ENCODE measurements around the gene EGFR.

Gene EGFR

DNA sequence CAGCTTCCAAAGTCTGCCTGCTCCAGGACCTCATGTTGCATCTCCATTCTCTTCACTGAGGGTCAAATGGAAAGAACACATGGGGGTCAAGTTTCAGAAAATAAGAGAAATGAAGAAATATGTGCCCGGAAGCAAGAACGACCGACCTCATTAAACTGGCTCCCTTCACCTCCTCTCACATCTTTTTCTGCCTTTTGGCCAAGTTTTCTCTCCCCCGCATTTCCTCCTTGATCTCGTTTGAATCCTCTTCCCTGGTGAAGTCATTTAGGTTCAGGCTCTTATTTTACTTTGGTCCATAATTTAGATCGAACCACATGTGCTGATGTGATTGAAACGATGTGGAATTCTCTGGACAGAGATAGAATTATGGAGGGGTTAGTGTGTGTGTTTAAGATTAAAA, 44.2 kb downstream of the EGFR start:
- no peak for DNase-seq (ENCODE audit: low read depth)

DNA sequence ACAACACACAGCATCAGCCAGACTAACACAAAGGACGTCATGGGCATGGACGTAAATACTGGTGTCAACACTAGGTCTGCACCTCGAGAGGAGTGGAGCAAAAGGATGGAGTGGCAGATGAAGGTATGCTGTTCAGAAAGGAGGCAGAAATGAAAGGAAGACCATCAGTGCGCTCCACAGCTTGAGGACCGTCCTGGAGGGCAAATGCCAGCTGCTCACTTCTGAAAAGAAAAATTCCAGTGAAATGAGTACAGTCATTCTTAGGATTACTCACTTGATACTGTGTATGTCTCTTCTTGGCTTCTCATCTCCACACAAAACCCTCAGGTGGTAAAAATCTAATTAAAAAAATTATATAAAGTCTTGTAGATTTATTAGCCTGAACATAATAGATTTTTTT, 44.8 kb downstream of the EGFR start:
- DNase-seq (ENCODE audit: low read depth): no peak

DNA sequence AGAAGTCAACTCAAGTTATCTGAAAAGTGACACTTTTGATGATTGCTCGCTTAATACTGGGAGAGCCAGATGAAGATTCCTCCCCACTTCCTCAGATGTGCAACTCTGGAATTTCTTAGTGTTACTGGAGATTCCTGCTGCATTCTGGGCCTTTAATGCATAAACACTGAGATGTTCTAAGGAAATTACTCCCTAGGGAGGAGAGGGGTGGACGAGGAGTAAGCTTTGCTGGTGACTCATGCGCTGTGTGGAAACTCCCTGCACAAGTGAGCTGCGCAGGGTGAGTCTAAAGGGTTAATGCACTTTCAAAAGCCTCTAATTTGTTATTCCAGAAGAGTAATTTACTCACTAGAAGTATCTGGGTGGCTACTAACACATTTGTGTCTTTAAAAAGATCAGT, 46.3 kb downstream of the EGFR start:
- DNase-seq (ENCODE audit: low read depth): no peak

DNA sequence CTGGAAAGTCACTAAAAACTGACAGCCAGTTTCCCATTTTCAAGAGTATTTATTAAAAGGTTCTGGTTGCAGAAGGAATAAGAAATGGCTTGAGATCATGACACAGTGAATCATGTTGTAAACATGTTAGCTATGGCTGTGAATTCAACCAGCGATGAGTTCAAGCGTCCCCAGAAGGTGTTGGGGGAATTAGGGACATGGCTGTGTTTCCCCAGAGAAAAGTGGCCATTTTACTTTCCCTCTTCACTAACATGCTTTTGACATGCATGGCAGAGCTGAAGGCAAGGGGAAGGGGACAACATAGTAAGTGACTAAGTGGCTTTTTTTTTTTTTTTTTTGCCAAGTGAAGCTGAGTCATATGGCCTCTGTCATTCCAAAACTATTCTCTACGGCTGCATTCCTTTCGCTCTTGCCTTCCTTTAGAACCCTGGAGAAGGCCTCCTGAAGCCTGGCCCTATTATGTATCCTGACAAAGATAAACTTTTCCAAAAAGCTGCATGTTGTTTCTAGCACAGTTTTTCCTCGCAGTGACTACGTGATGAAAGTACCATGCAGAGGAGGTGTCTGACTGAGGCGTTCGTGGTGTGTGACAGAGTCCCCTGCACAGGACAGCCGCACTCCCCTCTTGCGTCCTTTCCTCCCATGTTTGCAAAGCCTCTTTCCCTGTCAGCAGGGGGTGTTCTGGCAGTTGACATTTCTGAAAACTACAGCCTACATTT, 46.9 kb downstream of the EGFR start:
- no peak for DNase-seq (ENCODE audit: low read depth)

DNA sequence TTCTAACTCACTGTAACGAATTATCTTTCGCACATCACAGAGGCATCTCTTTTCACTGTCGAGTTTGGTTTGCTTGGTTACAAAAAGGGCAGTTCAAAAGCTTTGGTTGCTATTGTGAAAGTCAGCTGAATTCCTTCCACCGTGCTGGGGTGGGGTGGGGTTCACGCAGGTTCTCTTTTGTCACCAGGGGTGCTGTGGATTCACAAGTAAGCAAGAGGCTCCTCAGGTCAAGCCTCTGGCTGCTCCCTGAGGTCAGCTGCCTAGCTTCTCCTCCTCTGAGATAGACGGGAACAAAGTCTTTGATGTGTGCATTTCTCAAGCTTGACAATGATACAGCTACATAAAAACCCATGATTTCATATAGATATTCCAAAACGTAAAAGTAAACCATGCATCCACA, 47.7 kb downstream of the EGFR start:
- no peak for DNase-seq (ENCODE audit: low read depth)

DNA sequence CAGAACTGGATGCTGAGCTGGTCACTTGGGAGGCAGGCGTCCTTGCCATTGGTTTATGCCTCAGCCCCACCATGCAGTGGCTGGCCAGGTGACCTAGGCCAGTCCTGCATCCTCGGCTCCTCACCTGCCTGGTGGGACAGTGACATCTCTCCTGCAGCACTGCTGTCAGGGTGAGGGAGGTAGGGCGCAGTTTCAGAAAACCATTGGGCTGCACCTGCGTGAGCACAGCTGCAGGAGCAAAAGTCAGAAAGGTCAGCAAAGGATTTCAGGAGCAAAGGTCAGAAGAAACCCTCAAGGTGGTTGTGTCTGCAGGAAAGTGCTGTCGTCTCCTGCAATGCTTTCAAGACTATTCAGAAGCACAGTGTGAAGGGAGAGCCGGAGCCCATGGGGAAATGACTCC, 48.1 kb downstream of the EGFR start:
- no peak for DNase-seq (ENCODE audit: low read depth)

DNA sequence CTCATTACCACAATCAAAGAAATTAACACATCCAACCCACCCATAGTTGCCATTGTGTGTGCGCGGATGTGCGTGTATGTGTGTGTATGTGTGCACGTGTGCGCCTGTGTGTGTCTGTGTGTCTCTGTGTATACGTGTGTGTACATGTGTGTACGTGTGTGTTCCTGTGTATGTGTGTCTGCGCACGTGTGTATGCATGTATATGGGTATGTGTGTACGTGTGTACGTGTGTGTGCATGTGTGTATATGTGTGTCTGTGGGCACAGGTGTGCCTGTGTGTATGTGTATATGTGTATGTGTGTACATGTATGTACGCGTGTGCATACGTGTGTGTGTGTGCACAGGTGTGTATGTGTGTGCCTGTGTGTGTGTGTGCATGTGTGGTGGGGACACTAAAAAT, 48.9 kb downstream of the EGFR start:
- no peak for DNase-seq (ENCODE audit: low read depth)

DNA sequence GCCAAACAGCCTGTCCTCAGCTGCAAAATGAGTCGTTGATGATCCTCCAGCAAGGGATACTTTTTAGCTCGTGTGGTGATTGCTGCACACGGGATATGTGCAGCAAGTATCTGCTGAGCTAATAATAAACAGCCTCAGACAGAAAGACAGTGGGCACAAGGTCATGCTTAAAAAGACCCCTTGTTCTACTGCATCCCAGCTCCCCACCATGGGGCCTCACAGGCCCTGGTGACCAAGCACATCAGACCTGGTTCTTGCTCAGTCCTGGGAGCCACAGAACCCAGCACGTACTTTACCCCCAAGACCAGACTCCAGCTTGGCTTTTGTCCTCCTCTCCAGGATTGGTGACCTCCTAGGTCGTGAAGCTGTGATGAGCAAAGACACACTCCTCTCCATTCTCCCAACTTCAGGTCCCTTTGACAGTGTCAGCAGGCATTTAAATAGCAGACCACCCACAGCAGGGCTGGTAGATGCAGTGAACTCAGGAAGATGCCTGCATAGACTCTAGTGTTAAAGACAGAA, 50.5 kb downstream of the EGFR start:
- no peak for DNase-seq (ENCODE audit: low read depth)

DNA sequence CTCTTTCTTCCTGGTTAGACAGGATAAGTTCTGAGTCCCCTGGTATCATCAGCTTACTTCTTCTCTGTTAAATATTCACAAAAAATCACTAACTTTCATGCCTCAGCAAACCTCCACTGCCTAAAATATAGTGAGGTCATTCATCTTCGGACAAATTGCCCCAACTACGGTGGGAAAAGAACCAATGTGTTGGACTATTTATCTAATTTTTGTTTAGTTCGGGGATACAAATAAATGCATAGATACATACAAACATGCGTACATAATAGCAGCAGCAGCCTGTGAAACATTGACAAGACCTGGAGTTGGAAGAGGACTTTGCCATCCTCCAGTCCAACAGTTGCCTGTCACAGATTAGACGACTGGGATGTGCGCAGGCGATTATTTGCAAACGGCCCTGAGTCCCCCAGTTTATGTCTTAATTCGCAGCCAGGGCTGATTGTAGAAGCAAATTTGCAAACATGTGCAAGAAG, 51.5 kb downstream of the EGFR start:
- DNase-seq (ENCODE audit: low read depth): no peak

DNA sequence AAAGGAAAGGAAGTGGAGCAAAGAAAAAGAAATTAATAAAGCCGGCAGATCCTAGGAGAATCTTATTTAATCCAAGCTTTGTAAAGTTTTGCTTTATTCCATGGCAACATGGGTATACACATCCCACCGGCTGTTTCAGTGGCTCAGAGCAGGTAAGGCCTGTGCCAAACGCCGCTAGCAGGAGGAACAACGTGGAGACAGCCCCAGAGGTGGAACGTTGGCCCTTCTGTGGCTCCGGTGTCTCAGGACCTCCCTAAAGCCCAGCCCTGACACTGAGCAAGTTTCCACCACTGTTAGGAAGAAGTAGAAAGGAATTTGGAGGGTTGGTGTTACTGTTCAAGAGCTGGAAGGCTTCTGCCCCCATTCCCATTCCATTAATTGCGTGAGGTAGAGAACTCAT, 52.0 kb downstream of the EGFR start:
- DNase-seq (ENCODE audit: low read depth): no peak

DNA sequence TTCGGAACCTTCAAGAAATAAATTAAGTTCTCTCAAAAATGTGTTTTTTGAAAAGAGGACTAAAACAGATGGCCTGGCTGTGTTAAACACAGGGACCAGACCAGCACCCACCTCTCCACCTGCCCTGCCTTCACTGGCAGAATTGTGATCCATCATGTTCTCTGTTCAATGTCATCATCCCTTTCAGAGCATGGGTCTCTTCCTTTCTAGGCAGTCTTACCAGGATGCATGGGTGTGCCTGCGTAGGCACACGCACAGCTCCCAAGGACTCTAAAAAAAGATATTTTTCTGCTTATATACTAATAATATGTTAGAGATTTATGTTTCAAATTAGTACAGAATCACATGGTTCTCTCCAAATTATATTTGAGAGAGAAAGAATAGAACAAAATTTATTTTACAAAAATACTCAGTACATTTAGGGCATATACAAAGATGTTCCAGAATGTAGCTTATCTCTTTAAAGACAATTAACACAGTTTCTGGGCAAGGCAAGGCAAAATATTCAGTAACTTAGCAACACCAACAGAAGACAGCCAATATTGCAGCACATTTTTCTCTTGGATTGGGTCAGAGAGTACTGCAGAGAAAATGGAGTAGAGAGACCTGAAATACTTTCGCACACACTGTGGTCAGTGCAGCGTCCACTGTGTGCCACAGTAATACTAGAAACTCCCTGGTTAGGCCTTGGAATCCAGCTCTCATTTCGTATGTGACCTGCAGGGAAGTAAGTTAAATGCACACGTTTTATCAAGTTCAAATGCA, 52.8 kb downstream of the EGFR start:
- no peak for DNase-seq (ENCODE audit: low read depth)

DNA sequence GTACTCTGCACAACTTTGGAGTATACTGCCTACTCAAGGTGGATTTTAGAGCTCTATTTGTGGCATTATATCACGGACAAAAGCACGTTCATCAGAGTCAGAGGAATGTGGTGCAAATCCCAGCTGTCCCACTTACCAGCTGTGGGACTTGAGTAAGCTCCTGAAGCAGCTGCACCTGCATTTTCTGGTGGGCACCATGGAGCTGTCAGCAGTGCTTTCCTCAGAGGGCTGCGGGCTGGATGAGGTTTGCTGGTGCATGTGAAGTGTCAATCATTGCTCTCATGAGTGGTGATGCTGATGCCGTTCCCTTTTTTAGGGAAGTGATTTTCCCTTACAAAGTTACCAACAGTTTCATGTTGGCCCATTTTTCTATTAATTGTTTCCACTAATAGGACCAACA, 53.4 kb downstream of the EGFR start:
- DNase-seq (ENCODE audit: low read depth): no peak

DNA sequence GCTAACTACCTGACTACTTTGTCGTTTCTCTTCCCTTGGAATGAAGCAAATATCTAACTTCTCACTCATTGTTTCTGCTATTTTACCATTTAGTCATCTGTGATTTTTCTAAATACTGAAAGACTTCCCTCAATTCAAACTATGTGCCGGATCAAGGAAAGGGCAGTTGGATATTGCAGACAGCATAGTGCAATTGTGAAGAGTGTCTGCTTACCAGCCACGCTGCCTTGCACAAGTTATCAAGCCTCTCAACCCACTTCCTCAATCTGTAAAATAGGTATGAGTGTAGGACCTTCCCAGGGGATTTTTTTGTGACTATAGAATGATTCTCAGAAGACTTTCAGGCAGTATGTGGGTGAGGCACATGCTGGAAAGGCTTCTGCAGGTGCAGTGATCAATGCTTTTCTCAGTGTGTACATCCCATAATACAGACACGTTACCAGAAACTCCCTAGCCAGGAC, 54.3 kb downstream of the EGFR start:
- no peak for DNase-seq (ENCODE audit: low read depth)

DNA sequence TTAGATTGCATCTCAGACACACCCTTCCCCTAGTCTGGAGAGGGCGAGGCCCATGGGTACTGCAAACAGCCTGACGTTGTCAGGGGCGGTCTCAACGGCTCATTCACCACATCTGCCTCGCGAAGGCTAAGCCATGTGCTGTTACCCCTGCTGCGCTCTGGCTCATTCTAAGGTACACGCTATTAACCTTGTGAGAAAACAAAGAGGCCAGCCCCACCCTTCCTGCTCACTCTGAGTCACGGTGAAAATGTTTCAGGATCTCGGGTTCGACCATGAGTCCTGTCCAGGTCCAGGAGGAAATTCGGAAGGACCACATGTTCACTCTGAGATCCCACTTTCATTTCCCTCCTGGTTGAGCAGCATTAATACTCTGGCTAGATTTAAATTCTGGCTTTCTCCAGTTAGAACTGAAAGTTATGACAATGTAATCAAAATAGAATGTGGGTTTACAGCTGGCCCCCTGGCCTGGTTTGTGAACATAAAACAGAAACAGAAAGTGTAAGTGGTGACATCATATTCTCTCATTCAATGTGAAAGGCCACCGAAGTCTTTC, 55.2 kb downstream of the EGFR start:
- no peak for DNase-seq (ENCODE audit: low read depth)

DNA sequence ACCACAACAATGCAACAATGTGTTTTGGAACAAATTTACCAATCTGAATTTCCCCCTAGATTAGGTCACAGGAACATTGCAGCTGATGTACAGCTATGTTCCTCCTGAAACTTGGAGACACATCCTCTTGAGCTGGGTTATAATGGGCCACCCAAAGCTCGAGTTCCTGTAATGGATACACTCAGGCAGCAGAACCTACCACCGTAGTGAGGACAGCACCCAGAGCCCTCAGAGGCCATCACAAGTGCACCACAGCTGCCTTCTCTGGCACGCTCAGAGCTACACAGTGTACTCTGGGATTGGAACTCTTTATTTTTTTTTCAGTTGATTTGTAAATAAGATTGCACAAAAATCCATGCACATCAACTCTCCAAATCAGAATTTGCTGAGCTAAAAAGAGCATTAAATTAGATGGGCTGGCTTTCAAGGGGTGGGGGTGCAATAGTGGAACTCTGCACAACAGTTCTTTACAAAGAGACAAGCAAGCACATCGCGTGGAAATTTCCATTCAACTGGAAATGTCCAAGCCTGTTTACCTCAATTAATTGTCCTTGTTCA, 56.7 kb downstream of the EGFR start:
- no peak for DNase-seq (ENCODE audit: low read depth)

DNA sequence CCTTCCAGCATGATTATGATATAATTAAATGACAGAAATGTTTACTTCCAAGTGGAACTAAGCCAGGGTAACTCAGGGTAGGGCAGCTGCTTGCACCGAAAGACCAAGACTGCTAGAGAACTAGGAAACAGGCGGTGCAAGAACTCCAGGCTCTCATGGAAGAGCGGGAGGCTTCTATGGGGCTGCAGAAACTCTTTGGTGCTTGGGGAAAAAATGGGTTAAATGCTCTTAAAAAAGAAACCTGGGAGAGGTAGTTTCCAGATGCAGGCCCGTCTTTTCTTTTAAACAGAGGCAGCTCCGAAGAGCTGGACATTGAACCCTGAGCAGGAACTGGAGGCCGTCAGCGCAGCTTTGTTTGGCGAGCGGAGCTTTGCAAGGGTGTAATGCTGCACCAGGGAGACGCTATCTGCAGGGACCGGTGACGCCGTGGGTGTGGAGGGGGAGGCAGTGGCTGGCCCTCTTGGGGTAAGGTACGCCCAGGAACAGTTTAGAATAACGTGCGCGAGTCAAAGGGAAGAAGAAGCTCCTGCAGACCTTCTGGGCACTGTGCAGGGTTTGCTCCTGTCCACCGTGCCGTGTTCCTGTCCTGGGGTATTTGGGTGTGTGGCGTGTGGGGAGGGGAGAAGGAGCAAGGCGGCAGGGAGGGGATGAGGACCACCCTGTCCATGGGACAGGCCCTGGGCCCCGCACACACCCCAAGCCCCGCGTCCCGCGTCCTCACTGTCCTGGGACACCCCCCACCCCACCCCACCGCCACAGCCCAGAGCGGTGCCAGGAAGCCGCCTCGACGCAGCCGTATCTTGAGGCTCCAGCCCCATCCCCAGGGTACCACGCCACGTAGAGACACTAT, 59.0 kb downstream of the EGFR start:
- no peak for DNase-seq (ENCODE audit: low read depth)

DNA sequence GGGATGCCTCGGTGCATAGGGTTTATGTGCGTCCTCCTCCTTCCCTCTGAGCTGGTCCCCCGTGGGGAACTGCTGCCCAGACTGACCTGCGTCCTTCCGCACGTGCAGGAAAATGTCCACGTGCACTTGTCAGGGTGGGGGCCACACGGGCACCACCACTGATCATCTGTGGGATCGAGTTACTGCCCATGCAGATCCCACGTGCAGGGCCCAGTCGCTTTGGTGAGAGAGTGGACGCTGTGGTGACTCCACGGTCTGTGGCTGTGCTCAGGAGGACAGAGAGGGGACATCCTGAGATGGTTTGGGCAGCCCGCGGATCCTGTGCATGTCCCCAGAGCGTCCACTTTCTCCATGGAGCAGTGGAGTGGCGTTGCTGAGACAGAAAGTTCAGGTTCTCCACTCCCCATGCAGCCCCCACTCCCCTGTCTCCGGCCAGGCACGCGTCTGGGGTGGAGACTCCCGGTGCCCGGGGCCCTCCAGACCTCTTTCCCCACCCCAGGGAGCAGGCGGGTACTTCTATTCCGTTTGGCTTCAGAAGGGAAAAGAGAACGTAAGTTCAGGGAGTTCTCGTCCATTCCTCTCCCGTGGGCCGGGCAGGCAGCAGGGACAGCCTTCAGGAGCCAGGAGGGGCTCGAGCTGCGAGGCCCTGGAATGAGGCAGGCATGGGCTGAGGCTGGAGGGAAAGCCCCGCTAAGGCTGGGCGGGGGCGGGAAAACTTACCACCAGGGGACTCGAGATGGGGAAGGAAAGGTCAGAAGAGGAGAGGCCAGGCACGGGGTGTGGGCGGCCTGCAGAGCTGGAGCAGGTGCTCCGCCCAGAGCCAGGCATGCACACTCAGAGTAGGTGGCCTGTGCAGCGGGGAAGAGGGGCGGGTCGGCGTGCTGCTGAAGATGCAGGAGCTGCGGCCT, 59.9 kb downstream of the EGFR start:
- DNase-seq (ENCODE audit: low read depth): no peak

DNA sequence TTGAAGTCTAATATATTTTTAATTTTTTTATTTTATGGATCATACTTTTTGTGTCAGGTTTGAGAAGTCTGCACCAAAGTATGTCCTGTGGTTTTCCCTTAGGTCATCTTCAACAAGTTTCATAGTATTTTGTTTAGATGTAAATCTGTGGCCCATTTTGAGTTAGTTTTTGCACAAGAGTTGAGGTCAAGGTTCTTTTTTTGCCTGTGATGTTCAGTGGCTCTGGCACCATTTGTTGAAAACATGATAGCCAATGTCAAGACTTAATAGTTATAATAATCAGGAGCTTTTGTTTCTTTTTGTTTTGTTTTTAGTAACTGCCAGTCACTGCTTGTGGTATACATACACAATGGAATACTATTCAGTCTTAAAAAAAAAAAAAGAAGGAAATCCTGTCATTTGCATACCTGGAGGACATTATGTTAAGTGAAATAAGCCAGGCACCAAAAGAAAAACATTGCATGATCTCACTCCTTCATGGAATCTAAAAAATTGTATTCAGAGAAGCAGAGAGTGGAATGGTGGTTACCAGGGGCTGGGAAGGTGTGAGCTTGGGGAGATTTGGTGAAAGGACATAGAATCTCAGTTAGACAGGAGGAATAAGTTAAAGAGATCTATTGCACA, 61.3 kb downstream of the EGFR start:
- no peak for DNase-seq (ENCODE audit: low read depth)

DNA sequence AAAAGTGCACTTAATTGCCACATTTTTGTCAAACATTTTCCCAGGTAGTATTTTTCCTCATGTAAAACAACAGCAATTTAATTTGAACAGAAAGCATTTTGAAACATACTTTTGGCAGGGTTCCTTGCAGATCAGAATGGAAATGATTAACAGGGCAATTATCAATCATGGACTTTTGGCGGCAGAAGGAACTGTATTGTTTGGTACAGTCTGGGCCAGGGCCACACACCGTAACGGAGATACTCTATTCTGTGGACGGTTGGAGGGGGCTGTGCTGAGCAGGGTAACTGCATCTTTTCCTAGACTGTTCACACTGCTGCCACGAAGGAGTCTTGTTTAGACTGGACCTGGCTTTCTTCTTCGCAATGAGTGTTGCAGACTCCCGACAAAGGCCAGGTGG, 62.3 kb downstream of the EGFR start:
- DNase-seq (ENCODE audit: low read depth): no peak
